ENCODE results near the gene EIF4E1B.

Gene EIF4E1B

DNA sequence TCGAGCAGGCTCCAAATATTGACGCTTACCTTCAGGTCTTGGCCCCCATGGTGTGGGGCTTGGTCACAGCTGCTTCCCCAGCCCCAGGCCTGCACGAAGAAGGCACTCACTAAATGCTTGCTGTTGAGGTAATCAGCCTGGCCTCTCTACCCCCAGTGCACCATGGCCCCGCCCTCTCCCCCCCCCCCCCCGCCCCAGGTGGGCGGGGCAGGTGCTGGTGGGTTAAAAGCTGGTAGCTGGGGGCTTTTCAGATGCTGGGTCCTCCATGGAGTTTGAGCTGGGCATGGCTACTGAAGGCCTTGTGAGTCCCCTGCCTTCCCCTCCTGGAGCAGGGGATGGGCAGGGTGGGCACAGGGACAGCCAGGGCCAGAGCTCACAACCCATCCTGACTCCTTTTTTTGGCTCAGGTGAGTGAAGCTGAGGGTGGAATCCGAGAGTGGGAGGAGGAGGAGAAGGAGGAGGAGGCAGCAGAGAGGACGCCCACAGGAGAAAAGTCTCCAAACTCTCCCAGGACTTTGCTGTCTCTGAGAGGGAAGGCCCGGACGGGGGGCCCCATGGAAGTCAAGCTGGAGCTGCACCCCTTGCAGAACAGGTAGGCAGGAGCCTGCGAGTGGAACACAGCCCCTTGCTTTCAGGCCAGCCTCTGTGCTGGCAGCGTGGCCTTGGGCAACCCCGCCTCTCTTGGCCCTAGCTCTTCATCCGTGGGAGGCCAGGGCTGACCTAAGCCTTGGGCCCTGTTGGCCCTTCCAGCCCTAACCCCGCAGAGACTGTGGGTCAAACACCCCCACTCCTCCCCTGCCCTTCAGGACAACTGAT is 12.4 kb downstream of the EIF4E1B start:
- no peak for DNase-seq (ENCODE audit: low read depth)
- no peak overlapping the region for H3K4me3 ChIP-seq (ENCODE audit: low read depth, low read length)

DNA sequence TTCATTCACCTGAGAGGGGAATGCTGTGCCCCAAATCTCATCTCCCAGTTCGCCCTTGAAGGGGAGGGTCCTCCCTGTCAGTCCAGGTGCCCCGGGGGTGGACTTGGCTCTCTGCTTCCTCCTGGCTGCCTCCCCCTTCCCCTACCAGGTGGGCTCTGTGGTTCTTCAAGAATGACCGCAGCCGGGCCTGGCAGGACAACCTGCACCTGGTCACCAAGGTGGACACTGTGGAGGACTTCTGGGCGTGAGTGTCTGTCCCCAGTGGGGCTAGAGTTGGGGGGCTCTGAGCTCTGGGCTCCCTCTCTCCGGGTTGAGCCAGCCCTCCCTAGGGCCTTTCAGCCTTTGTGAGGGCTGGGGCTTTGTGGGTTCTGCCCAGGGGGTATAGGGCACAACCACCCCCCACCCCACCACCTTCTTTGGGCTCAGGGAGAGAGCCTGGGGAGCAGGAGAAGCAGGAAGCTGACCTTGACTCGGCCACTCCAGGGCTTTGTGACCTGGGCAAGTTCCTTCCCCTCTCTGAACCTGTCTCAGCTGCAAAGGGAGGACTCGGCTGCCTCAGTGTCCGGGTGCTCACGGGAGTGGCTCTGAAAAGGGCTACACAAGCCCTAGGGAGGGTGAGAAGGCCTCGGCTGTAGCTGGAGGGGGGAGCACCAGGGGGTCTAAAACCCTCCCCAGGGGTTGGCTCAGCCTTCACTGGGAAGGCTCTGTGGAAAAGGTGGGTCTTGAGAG is 13.2 kb downstream of the EIF4E1B start:
- H3K4me3 ChIP-seq (ENCODE audit: low read depth, low read length) = no peak overlapping the region
- DNase-seq (ENCODE audit: low read depth) = no peak

DNA sequence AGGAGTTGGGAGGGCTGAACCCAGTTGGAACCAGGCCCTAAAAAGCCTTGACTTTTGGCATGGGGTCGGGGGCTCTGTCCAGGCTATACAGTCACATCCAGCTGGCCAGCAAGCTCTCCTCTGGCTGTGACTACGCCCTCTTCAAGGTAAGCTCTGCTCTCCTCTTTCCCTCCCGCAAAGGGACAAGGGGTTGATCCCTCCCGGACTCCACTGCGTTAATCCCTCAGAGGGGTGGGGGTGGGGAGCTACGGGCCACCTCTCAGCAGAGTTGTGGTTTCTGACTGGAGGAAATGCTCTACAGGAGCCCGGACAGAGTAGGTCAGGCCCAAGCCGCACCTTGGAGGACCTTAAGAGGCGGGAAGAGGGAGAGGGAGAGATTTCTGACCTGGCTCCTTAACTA is 13.8 kb downstream of the EIF4E1B start:
- no peak for DNase-seq (ENCODE audit: low read depth)
- H3K4me3 ChIP-seq (ENCODE audit: low read depth, low read length) = no peak overlapping the region

DNA sequence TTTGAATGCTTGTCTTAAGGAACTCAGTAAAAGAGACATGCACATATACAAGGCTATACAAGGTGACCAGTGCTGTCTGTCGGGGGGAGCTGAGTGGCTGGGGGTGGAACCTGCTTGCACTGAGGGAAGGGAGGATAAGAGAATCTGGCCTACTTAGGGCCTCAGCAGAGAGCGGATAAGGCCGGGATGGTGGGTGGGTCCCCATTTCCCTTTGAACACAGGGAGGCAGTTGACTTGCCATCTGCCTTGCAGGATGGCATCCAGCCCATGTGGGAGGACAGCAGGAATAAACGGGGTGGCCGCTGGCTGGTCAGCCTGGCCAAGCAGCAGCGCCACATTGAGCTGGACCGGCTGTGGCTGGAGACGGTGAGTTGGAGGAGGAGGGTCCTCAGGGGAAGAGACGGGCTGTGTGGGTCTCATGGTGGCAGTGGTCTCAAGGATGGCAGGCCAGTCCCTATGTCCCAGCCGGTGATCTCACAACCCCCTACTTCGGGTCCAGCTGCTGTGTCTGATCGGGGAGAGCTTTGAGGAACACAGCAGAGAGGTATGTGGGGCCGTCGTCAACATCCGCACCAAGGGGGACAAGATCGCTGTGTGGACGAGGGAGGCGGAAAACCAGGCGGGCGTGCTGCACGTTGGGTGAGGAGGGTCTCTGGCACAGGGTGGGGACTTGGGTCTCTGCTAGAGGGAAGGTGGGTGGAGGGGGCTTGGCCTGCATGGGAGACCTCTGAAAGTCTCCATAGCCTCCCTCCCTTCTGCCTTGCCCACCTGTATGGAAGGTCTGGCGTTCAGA is 14.6 kb downstream of the EIF4E1B start:
- H3K4me3 ChIP-seq (ENCODE audit: low read depth, low read length) = no peak overlapping the region
- DNase-seq (ENCODE audit: low read depth) = no peak

DNA sequence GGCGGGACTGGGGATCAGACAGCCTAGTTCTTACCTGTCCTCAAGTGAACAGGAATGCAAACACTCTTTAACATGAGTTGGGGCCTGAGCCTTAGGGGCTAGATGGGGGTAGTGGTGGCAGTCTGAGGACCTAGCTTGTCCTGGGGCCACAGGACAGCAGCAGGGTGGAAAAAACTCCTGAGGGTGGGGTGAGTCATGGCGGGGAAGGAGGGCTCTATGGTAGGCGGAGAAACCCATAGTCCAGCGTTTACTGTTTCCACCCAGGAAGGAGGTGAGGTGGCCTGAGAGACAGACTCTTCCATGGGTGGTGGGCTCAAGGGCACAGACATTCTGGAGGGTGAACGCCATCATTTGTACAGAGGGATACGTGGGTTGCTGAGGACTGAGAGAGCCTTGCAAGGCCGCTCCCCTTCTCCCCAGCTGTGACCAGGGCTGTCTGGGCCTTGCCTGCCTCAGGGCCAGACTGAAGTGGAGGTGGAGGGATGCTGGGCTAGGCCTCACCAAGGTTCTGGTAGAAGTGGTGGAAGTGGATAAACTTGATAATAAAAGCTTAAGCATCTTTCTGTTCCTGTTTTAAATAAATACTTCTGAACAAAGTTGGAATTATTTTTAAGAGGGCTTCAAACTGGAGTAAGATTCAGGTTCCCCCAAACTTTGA is 15.7 kb downstream of the EIF4E1B start:
- no peak overlapping the region for H3K4me3 ChIP-seq (ENCODE audit: low read depth, low read length)
- no peak for DNase-seq (ENCODE audit: low read depth)

DNA sequence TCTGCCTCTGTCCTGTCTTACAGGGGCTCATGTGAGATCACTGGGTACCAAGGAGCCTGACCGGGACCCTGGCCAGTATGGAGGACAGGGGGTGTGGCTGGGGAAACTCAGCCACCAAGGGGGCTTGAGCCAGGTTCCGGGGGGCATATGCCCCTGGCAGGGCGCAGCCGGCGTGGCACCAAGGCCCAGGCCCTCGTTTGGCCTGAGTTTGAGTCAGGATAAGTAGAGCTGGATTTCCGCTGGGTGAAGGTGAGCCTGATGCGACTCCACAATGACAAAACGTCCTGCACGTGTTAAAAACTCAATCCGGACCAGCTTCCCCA is 16.2 kb downstream of the EIF4E1B start:
- no peak for DNase-seq (ENCODE audit: low read depth)
- peak overlapping the region; percentile 42 for H3K4me3 ChIP-seq (ENCODE audit: low read depth, low read length)

DNA sequence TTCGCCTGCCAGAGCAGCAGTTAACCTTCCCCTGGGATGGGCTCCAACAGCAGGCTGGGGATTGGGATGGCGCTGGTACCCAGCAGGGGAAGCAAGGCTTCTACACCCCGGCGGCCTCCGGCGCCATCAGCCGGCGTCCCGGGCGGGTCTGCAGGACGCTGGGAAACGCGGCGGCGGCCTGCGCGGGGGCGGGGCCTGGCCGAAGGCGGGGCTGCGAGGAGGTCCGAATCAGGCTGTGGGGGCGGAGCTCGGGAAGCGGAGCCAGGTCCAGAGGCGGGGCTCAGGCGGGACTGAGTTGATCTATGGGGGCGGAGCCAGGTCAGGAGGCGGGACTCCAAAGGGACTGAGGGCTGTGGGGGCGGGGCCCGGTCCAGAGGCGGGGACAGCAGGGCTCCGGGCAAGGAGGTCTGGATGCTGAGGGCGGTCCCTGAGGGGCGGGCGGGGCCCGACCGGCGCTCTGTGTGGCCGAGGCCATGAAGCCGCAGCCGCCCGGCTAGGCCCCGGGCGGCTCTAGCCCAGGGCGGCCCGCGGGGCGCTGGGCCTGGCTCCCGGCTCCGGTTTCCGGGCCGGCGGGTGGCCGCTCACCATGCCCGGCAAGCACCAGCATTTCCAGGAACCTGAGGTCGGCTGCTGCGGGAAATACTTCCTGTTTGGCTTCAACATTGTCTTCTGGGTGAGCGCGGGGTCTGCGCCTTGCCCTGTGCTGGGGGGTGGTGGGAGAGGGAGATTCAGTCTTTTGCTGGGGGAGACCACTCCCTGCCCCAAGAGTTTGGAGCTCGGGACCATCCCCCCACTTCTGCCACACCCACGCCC is 16.8 kb downstream of the EIF4E1B start, which contains the start of gene TSPAN17:
Gene TSPAN17 (plus strand): TSS at position 455 of the 813 bp plus-strand sequence. CDS start 132 bp downstream, at position 587.
- peak within 1 kb of the TSS; percentile 78 for H3K4me3 ChIP-seq (ENCODE audit: low read depth, low read length)
- DNase-seq (ENCODE audit: low read depth) = peak; percentile 93

DNA sequence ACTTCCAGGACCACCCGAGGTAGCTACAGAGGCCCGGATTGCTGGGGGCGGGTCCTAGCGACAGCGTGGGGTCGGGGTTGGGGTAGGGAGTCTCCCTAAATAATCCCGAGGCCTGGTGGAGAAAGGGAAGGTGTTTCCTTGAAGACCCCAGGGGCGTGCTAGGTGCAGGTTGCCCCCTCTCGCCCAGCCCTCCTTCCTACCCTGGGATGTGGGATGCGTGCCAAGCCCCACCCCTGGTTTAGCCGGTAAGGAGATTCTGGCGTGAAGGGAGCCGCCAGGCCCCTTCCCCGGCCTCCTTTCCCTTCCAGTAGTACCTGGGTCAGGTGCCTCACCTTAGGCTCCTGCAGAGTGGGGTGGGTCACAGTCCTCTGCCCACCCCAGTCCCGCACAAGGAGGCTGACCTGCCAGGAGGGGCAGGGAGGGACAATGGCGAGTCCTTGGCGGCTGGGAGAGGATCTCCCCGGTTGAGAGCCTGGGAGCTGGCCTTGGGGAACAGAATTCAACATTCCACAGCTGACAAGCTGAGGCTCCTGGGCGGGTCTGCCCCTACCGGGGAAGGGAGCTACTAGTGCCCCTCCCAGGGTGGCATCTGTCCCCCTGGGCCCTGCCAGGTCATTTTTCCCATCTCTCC is 17.5 kb downstream of the EIF4E1B start:
- peak overlapping the region; percentile 78 for H3K4me3 ChIP-seq (ENCODE audit: low read depth, low read length)
- DNase-seq (ENCODE audit: low read depth) = no peak

DNA sequence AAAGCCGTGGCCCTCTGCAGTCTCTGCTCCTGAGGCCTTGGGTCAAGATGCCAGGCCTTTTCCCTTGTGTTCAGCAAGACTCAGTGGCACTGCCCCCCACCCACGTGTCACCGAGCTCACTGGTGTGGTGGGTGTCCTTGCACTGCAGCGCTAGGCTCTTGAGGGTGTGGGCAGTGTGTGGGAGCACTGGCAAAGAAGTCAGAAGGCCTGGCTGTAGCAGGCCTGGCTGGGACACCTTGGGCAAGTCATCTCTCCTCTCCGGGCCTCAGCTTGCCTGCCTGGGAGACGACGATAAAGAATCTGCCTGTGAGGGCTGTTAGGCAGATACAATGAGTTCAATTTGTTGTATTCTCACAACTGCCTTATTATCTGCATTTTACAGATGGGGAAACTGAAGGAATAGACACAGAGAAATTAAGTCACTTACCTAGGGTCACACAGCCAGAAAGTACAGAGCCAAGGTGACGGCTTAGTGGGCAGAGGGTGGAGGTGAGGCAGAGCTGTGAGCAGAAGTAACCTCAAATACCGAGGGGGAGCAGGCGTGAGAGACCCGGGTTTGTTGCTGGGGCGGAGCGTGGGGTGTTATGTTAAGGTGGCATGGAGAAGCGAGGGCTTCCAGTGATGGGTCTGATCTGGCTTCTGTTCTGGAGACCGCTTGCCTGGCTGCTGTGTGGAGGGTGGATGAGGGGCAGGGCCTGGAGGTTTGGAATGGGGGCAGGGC is 18.2 kb downstream of the EIF4E1B start:
- DNase-seq (ENCODE audit: low read depth) = no peak
- H3K4me3 ChIP-seq (ENCODE audit: low read depth, low read length) = peak overlapping the region; percentile 78

DNA sequence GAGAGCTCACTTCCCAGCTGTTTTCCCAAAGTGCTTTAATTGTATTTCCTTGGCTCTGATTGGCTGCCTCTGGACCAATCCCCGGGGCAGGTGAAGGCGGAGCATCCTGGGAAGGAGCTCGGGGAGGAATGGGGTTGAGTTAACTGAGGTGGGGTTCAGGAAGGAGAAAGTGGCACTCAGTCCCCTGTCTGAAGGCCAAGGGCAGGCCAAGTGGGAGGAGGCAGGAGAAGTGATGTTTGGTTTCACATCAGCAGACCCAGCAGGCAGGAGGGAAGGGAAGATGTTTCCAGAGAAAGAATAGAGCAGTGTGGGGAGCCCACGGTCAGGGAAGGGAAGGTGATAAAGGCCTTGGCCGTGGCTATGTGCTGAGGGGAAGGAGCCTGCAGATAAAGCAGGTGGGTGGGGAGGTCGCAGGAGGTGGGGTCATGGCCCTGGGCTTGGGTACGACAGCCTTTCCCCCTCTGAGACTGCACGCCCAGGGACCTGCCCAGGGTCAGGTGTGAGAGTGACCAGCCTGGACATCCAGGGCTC is 19.9 kb downstream of the EIF4E1B start:
- DNase-seq (ENCODE audit: low read depth) = no peak
- H3K4me3 ChIP-seq (ENCODE audit: low read depth, low read length) = no peak overlapping the region

DNA sequence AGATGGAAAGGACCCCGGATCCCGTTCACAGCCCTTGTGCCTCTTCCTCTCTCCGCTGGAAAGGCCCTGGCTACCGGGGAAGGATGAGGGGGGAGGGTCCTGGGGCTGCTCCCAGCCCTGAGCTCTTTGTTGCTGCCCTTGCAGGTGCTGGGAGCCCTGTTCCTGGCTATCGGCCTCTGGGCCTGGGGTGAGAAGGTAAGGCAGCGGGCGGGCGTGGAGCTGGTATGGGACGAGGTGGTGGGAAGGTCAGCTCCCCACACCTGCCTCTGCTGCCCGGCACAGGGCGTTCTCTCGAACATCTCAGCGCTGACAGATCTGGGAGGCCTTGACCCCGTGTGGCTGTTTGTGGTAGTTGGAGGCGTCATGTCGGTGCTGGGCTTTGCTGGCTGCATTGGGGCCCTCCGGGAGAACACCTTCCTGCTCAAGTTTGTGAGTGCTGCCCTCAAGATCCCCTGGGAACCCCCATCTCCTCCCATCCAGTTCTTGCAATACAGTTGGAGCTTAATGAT is 21.1 kb downstream of the EIF4E1B start:
- DNase-seq (ENCODE audit: low read depth) = no peak
- no peak overlapping the region for H3K4me3 ChIP-seq (ENCODE audit: low read depth, low read length)

DNA sequence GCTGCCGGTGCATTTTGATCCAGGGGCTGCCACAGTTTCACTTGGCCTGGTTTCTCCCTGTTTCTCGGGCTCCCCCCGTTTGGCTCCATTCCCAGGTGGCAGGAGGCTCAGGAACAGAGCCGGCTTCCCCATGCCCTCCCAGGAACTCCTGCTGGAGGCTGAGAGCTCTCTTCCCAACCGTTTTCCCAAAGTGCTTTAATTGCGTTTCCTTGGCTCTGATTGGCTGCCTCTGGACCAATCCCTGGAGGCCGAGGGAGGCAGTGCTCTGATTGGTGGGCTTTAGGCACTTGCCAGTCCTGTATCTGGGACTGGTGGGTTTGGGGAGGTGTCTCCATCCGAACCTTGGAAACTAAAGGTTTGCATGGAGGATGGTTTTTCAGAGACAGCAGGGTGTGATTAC is 21.7 kb downstream of the EIF4E1B start:
- no peak for DNase-seq (ENCODE audit: low read depth)
- no peak overlapping the region for H3K4me3 ChIP-seq (ENCODE audit: low read depth, low read length)

DNA sequence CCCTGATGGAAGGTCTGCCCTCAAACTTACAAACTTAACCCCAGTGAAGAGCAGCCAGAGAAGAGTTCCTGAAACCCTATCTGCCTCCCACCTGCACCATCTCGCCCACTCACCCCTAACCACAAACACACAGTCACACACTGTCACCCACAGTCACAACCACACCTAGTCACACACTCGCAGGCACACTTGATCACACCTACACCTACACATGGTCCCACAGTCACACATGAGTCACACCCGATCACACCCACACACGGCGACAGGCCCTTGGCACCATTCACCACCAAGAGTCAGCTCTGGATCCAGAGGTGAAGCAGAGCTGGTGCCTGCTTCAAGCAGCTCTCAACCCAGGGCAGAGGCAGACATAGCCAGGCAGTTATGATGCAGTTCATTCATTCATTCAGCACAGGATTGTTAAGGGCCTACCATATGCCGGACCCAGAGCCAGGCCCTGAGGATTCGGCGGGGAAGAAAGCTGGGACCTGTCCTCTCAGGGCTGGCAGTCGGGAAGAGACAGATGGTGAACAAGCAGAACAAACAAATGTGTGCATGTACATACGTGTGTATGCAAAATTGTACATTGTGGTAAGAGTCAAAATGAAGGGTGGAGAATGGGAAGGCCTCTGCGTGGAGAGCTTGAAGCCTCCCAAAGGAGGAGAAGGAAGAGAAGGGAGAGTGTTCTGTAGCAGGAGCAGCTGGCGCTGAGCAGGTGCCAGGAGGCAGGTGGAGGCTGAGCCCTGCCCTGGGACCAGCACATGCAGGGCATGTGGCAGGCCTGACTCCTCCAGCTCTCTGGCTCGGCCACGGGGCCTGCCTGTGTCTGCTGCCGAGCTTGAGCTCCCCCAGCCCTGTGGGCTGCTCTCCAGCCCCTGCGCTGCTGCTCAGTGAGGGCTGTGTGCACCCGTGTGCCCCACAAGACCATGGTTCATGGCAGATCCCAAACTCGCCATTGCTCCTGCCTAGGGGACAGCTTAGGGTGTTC is 23.2 kb downstream of the EIF4E1B start:
- H3K4me3 ChIP-seq (ENCODE audit: low read depth, low read length) = no peak overlapping the region
- no peak for DNase-seq (ENCODE audit: low read depth)

DNA sequence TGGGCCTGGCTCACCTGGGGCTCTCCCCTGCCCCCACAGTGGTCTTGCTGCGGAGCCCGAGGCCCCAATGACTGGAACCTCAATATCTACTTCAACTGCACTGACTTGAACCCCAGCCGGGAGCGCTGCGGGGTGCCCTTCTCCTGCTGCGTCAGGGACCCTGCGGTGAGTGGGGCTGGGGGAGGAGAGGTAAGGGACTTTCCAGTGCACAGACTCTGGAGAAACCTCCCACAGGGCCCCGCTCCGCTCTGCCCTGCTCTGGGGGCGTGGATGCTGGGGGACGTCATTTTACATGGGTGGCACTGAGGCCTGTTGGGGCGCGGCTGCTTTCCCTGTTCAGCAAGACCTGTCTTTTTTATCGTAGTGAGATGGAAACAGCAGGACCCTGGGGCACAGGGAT is 24.4 kb downstream of the EIF4E1B start:
- no peak overlapping the region for H3K4me3 ChIP-seq (ENCODE audit: low read depth, low read length)
- no peak for DNase-seq (ENCODE audit: low read depth)

DNA sequence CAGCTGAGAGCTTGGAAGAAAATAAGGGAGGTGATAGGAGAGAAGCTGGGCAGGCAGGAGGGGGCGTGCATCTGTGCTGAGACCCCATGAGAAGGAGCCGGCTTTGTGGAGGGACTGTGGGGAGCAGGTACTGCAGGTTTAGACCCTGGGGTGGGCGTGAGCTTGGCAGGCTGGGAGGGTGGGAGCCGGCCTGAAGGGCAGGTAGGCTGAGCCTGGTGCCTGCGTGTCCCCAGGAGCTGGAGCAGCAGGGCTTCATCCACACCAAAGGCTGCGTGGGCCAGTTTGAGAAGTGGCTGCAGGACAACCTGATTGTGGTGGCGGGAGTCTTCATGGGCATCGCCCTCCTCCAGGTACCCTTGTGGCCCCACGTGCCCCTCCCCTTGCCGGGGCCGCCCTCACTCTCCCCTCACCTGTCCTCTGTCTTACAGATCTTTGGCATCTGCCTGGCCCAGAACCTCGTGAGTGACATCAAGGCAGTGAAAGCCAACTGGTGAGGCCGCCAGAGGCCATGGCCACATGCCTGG is 26.1 kb downstream of the EIF4E1B start:
- DNase-seq (ENCODE audit: low read depth) = no peak

DNA sequence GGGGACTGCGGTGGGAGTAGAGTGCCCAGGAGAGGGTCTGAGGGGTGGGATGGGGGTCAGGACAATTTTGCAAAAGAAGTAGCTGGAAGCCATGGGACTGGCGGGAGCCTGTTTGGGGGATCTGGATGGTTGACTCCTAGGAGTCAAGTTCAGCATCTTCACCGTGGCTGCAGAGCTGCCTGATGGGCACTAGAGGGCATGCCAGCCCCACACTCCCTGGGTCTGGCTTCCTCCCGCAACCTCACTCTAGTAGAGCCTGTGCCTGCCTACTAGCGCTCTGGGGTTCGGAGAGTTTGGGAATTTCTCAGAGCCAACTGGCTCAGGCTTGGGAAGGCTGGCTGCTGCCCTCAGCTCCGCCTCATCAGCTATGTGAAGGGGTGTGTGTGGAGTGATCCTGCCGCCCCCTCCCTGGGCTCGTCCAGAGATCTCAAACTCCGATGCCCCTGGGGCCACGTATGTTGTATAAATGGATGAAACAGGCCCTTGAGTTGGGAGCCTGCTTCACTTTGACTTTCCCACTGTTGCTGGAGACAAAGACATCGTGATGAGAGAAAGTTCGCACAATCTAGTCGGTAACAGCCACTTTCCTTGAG is 27.6 kb downstream of the EIF4E1B start:
- no peak for DNase-seq (ENCODE audit: low read depth)
- H3K4me3 ChIP-seq (ENCODE audit: low read depth, low read length) = no peak overlapping the region

More for the DNA sequence above, 26.1 kb downstream of the EIF4E1B start:
- H3K4me3 ChIP-seq (ENCODE audit: low read depth, low read length) = no peak overlapping the region
